Endothelial cell of umbilical vein (primary cell): ENCODE measurements around the gene TRIM17. TPM values are rescaled to one million over a fixed set of nuclear protein-coding genes. Genes with fewer than 3 reads are reported as not detected.

Experiments
- BruUV-seq: library from RNA; stranded (reverse); fragments of 400-500 nt; replicated peaks from 2 replicates; lab custom pipeline; 2021; lab: Mats Ljungman, UMichigan
- CTCF ChIA-PET: fragments of 300-600, 350-600 bp; sonication (Branson Sonifier 250); formaldehyde crosslinking; loops from one replicate; lab custom pipeline; 2021; ENCODE audit warnings: antibody characterized with exemption, inconsistent platforms; lab: Charles Lee
- POLR2A ChIA-PET: fragments of 300-600, 350-600 bp; sonication (Branson Sonifier 250); formaldehyde crosslinking; loops from one replicate; lab custom pipeline; 2021; ENCODE audit warnings: antibody characterized with exemption, inconsistent platforms; lab: Charles Lee
- DNase-seq: peaks from one replicate; pipeline ENCODE4 v3.0.0-alpha.2; 2011; ENCODE audit warnings: low read depth, low spot score
- FAIRE-seq: peaks from 2 replicates; lab custom pipeline; 2011; peaks lifted over from hg19 to GRCh38; lab: Jason Lieb, UNC
- H2AFZ ChIP-seq: 2 replicates; pipeline ENCODE4 v1.6.0; 2012; ENCODE audit warnings: low read depth, low read length, control low read depth, inconsistent platforms
- H3K27ac ChIP-seq: 2 replicates; pipeline ENCODE4 v1.5.1; 2011; ENCODE audit warnings: low read depth, mild to moderate bottlenecking, control low read depth, low read length, moderate library complexity; ENCODE audit not compliant: insufficient read depth
- H3K27me3 ChIP-seq, 2 experiments: 2 replicates each; pipeline versions ENCODE4 v1.6.0 to v1.6.1; 2011; ENCODE audit warnings: low read length in 2 of 2, mixed read lengths in 1 of 2; ENCODE audit not compliant: control insufficient read depth in 2 of 2, insufficient read depth in 2 of 2
- H3K36me3 ChIP-seq, 2 experiments: 2 replicates in 1 of 2; 3 replicates in 1 of 2; pipeline ENCODE4 v1.5.1; 2011; ENCODE audit warnings: low read length in 2 of 2, mild to moderate bottlenecking in 1 of 2, moderate library complexity in 1 of 2; ENCODE audit not compliant: control insufficient read depth in 2 of 2, insufficient read depth in 2 of 2; ENCODE audit errors: extremely low read depth in 1 of 2
- H3K4me1 ChIP-seq: 3 replicates; pipeline ENCODE4 v1.5.1; 2011; ENCODE audit warnings: mild to moderate bottlenecking, low read length; ENCODE audit not compliant: control insufficient read depth, insufficient read depth; ENCODE audit errors: extremely low read depth
- H3K4me2 ChIP-seq: 2 replicates; pipeline ENCODE4 v1.6.1; 2011; ENCODE audit warnings: low read length, control low read depth, mixed read lengths; ENCODE audit not compliant: insufficient read depth
- H3K4me3 ChIP-seq, 3 experiments: fragments of 200-600 bp in 1 of 3; sonication (generic), shearing (Covaris generic) in 1 of 3; replicated peaks in 1 of 3; 2 replicates each; pipeline ENCODE4 v1.5.1; 2011 to 2016; ENCODE audit warnings: control low read depth in 3 of 3, low read length in 3 of 3, mild to moderate bottlenecking in 2 of 3, inconsistent platforms in 1 of 3, low read depth in 1 of 3, moderate library complexity in 1 of 3; ENCODE audit not compliant: insufficient read depth in 1 of 3
- H3K79me2 ChIP-seq: 2 replicates; pipeline ENCODE4 v1.6.0; 2012; ENCODE audit warnings: low read length, inconsistent platforms; ENCODE audit not compliant: control insufficient read depth, insufficient read depth
- H3K9ac ChIP-seq: replicated peaks from 2 replicates; pipeline ENCODE3; 2011; ENCODE audit warnings: low read length, control low read depth; ENCODE audit not compliant: insufficient read depth; ENCODE audit errors: extremely low read depth
- H3K9me1 ChIP-seq: replicated peaks from 3 replicates; pipeline ENCODE4 v1.6.0; 2011; ENCODE audit warnings: mild to moderate bottlenecking, low read length; ENCODE audit not compliant: control insufficient read depth, insufficient read depth; ENCODE audit errors: extremely low read depth
- H3K9me3 ChIP-seq: replicated peaks from 2 replicates; pipeline ENCODE4 v1.5.1; 2012; ENCODE audit warnings: low read length, inconsistent platforms; ENCODE audit not compliant: control insufficient read depth, insufficient read depth
- H4K20me1 ChIP-seq: replicated peaks from 2 replicates; pipeline ENCODE3; 2011; ENCODE audit warnings: mild to moderate bottlenecking, low read length; ENCODE audit not compliant: control insufficient read depth, insufficient read depth; ENCODE audit errors: extremely low read depth
- CTCF ChIP-seq, 2 donors: IDR thresholded peaks; 1 replicate in 1 of 2; 2 replicates in 1 of 2; pipeline ENCODE4 v1.5.1; 2011; ENCODE audit warnings: low read length in 2 of 2, mild to moderate bottlenecking in 2 of 2, moderate library complexity in 2 of 2, control low read depth in 1 of 2, inconsistent platforms in 1 of 2, low read depth in 1 of 2; ENCODE audit not compliant: insufficient read depth in 1 of 2; ENCODE audit errors: extremely low read depth in 1 of 2
- EZH2 ChIP-seq: IDR thresholded peaks from 2 replicates; pipeline ENCODE4 v1.6.1; 2012; ENCODE audit warnings: borderline replicate concordance, low read depth, mild to moderate bottlenecking, moderate library complexity, low read length, inconsistent platforms; ENCODE audit not compliant: severe bottlenecking
- FOS ChIP-seq: IDR thresholded peaks from 2 replicates; pipeline ENCODE4 v1.6.1; 2011; ENCODE audit warnings: mild to moderate bottlenecking, low read length, moderate library complexity, borderline replicate concordance; ENCODE audit not compliant: insufficient read depth
- GATA2 ChIP-seq: IDR thresholded peaks from 2 replicates; pipeline ENCODE4 v1.7.0; 2011; ENCODE audit warnings: low read depth, mild to moderate bottlenecking, moderate library complexity, mixed read lengths, low read length; ENCODE audit not compliant: insufficient read length, insufficient read depth
- JUN ChIP-seq: IDR thresholded peaks from 2 replicates; pipeline ENCODE4 v1.6.1; 2011; ENCODE audit warnings: borderline replicate concordance, low read depth; ENCODE audit not compliant: insufficient read length, insufficient read depth
- MAX ChIP-seq: IDR thresholded peaks from 2 replicates; pipeline ENCODE4 v1.6.1; 2011; ENCODE audit not compliant: insufficient read depth, insufficient read length
- MYC ChIP-seq: IDR thresholded peaks from one replicate; pipeline ENCODE4 v1.6.1; 2011; ENCODE audit warnings: mild to moderate bottlenecking, low read depth, low read length
- POLR2A ChIP-seq: IDR thresholded peaks from 2 replicates; pipeline ENCODE4 v1.6.1; 2012; ENCODE audit warnings: low read depth, mild to moderate bottlenecking, control low read depth, low read length
- POLR2AphosphoS5 ChIP-seq: IDR thresholded peaks from 2 replicates; pipeline ENCODE4 v1.6.1; 2012; ENCODE audit warnings: low read depth, mild to moderate bottlenecking, control low read depth, low read length, moderate library complexity; ENCODE audit not compliant: insufficient read depth
- dilution Hi-C: fragments of 300-500 bp; cut with MboI; formaldehyde crosslinking; loops from one replicate; pipeline ENCODE4 v1.15.0; 2019; ENCODE audit warnings: low sequenced_read_pairs; ENCODE audit not compliant: extremely low pct_ligation_motif_present
- intact Hi-C: fragments of 100-400 bp; cut with micrococcal nuclease; formaldehyde crosslinking; loops from one replicate; pipeline ENCODE4 v1.10.0; 2022
- polyA plus RNA-seq, 4 experiments: library from polyadenylated mRNA; depleted of rRNA in 3 of 4; stranded (reverse) in 3 of 4; unstranded in 1 of 4; fragments of >200 nt; gene quantifications; 2 replicates each; pipeline versions ENCODE4 v1.2.1 to v1.2.3, GENCODE V29; 2011 to 2012; ENCODE audit warnings: missing spikeins in 1 of 4
- total RNA-seq: library from RNA; stranded (reverse); gene quantifications from 2 replicates; pipeline ENCODE4 v1.2.3, GENCODE V29; 2021

The TRIM17 gene
- total and polyA plus RNA-seq, 2 donors (not counting 3 experiments of a cell fraction or from before 2014, with no cell fraction given), result not detected

- H3K9me1 ChIP-seq, result no peaks in the 10 kb centered on the region
- no TSS peak for BruUV-seq
- dilution Hi-C loops, result no loop called here
- no peaks in the 10 kb centered on the region for H3K9me3 ChIP-seq
- FAIRE-seq (no peak), DNase-seq (no peak)
- H3K4me3 ChIP-seq, result no peak overlapping the region
- peaks cover 5% of the 10 kb centered on the region for H3K79me2 ChIP-seq
- ChIA-PET POLR2A (interaction anchor here (0.6 kb wide), 1 partner anchor 132 kb away, joined by 3 read pairs; no protein-coding TSS in a partner anchor), CTCF (interaction anchor here (0.9 to 1.1 kb wide), 3 partner anchors 13 to 46 kb away, joined by 3 to 6 read pairs (median 4); a partner anchor contains a TSS)
- no peaks in the 10 kb centered on the region for H3K36me3 ChIP-seq
- H3K4me2 ChIP-seq, result no peak overlapping the region
- peaks cover 15 to 18% of the 10 kb centered on the region in 2 experiments for H3K27me3 ChIP-seq
- TF ChIP-seq CTCF (IDR thresholded peaks at IDR 0.05; ENCODE audit: extremely low read depth in 1 of 2, insufficient read depth in 1 of 2, low read depth in 1 of 2, low read length in 2 of 2) (no peak), POLR2A (no peak), POLR2AphosphoS5 (no peak), MAX (no peak), FOS (no peak), GATA2 (no peak), MYC (no peak), EZH2 (no peak), JUN (no peak)
- no peak overlapping the region for H3K27ac ChIP-seq
- H4K20me1 ChIP-seq, result no peaks in the 10 kb centered on the region
- peaks cover 6% of the 10 kb centered on the region for H3K4me1 ChIP-seq
- H2AFZ ChIP-seq, result no peak overlapping the region
- H3K9ac ChIP-seq, result no peak overlapping the region
- intact Hi-C loops, result no loop called here
These were observed 4.9 kb downstream of the TRIM17 start for GRCh38 chr1:228411548-228412430.
